Type B pancreatic cell (in vitro differentiated cells): ENCODE data around the gene ANKRD11. TPM values are rescaled to one million over a fixed set of nuclear protein-coding genes. Genes with fewer than 3 reads are reported as not detected.
"Not testable (repeated sequence)": the region's sequence is repeated elsewhere in the genome, so short reads cannot be mapped to it uniquely, and the experiment has no call there.

Experiments
- DNase-seq: peaks from one replicate; pipeline ENCODE4 v3.0.0; 2021; ENCODE audit warnings: mixed read lengths; ENCODE audit not compliant: unreplicated experiment; ENCODE audit errors: extremely low spot score
- H3K27ac Mint-ChIP-seq: 2 replicates; pipeline ENCODE4 v1.8.0; 2021; ENCODE audit warnings: mild to moderate bottlenecking, mixed read lengths
- H3K27me3 Mint-ChIP-seq: 2 replicates; pipeline ENCODE4 v1.8.0; 2021; ENCODE audit warnings: mixed read lengths
- H3K36me3 Mint-ChIP-seq: 2 replicates; pipeline ENCODE4 v1.8.0; 2021; ENCODE audit warnings: mixed read lengths
- H3K4me1 Mint-ChIP-seq: one replicate; pipeline ENCODE4 v1.8.0; 2021; ENCODE audit warnings: mixed read lengths; ENCODE audit not compliant: unreplicated experiment
- H3K4me3 Mint-ChIP-seq: 2 replicates; pipeline ENCODE4 v1.8.0; 2021; ENCODE audit warnings: mild to moderate bottlenecking, mixed read lengths
- H3K9me3 Mint-ChIP-seq: 2 replicates; pipeline ENCODE4 v1.8.0; 2021; ENCODE audit warnings: mixed read lengths
- total RNA-seq: library from RNA; stranded (reverse); gene quantifications from 2 replicates; pipeline ENCODE4 v1.2.1, GENCODE V29; 2021; ENCODE audit warnings: low replicate concordance
- TF ChIP-seq, protein P1 (sequence below): fragments of 200-600 bp; sonication (generic); conservative IDR thresholded peaks from 2 replicates; pipeline ENCODE4 v1.5.0; 2021; ENCODE audit warnings: antibody characterized with exemption, mild to moderate bottlenecking

ANKRD11 gene
- total RNA-seq, 1 donor from 2014 or later = 153 TPM

DNA sequence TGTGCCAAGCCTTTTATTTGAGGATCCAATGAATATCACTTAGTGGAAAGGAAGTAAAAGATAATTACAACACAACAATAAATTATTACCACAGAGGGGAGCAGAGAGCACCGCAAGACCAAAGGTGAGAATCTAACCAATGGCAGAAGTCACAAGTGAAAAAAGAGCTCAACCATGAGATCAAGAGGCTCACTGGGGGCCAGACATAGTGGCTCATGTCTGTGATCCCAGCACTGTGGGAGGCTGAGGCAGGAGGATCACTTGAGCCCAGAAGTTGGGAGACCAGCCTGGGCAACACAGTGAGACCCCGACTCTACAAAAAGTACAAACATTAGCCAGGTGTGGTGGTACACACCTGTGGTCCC is 17.7 kb downstream of the ANKRD11 start:
- H3K4me1 Mint-ChIP-seq = peaks cover 41% of the 10 kb centered on the region
- TF ChIP-seq, protein P1, sequence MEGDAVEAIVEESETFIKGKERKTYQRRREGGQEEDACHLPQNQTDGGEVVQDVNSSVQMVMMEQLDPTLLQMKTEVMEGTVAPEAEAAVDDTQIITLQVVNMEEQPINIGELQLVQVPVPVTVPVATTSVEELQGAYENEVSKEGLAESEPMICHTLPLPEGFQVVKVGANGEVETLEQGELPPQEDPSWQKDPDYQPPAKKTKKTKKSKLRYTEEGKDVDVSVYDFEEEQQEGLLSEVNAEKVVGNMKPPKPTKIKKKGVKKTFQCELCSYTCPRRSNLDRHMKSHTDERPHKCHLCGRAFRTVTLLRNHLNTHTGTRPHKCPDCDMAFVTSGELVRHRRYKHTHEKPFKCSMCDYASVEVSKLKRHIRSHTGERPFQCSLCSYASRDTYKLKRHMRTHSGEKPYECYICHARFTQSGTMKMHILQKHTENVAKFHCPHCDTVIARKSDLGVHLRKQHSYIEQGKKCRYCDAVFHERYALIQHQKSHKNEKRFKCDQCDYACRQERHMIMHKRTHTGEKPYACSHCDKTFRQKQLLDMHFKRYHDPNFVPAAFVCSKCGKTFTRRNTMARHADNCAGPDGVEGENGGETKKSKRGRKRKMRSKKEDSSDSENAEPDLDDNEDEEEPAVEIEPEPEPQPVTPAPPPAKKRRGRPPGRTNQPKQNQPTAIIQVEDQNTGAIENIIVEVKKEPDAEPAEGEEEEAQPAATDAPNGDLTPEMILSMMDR = no peak
- no peak for DNase-seq
- no peaks in the 10 kb centered on the region for H3K27me3 Mint-ChIP-seq
- H3K27ac Mint-ChIP-seq = peak overlapping the region; percentile 83
- peaks cover 7% of the 10 kb centered on the region for H3K36me3 Mint-ChIP-seq
- H3K9me3 Mint-ChIP-seq = no peaks in the 10 kb centered on the region
- H3K4me3 Mint-ChIP-seq = peak overlapping the region; percentile 17

DNA sequence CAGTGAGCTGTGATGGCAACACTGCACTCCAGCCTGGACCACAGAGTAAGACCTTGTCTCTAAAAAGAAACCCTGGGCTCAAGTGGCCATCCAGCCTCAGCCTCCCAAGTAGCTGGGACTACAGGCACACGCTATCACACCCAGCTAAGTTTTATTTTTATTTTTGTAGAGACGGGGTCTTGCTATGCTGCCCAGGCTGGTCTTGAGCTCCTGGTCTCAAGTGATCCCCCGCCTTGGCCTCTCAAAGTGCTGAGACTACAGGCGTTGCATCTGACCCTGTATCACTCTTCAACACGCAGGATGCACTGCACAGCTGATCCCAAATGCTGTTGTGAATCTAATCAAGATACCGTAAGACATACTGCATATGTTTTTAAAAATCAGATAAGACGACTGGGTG is 23.0 kb downstream of the ANKRD11 start:
- Mint-ChIP-seq H3K27ac (peak overlapping the region; percentile 53), H3K27me3 (no peaks in the 10 kb centered on the region), H3K4me1 (peaks cover 23% of the 10 kb centered on the region), H3K9me3 (no peaks in the 10 kb centered on the region), H3K36me3 (peaks cover 8% of the 10 kb centered on the region), H3K4me3 (no peak overlapping the region)
- TF ChIP-seq, protein P1 = no peak
- DNase-seq = no peak

- H3K27ac Mint-ChIP-seq = no peak overlapping the region
- peaks cover 8% of the 10 kb centered on the region for H3K36me3 Mint-ChIP-seq
- H3K9me3 Mint-ChIP-seq = no peaks in the 10 kb centered on the region
- no peaks in the 10 kb centered on the region for H3K27me3 Mint-ChIP-seq
- no peak for DNase-seq
- no peak overlapping the region for H3K4me3 Mint-ChIP-seq
- TF ChIP-seq, protein P1 = no peak
- H3K4me1 Mint-ChIP-seq = peaks cover 18% of the 10 kb centered on the region
These were observed 23.4 kb downstream of the ANKRD11 start for GRCh38 chr16:89466920-89467319.

- not testable (repeated sequence) for H3K27ac Mint-ChIP-seq, DNase-seq, H3K27me3 Mint-ChIP-seq, H3K9me3 Mint-ChIP-seq, H3K4me3 Mint-ChIP-seq
- Mint-ChIP-seq H3K4me1 (peaks cover 33% of the 10 kb centered on the region), H3K36me3 (peaks cover 23% of the 10 kb centered on the region)
These were observed 27.0 kb downstream of the ANKRD11 start for GRCh38 chr16:89463312-89463711.

- peaks cover 23% of the 10 kb centered on the region for H3K36me3 Mint-ChIP-seq
- peaks cover 33% of the 10 kb centered on the region for H3K4me1 Mint-ChIP-seq
- H3K27me3 Mint-ChIP-seq, H3K27ac Mint-ChIP-seq, H3K9me3 Mint-ChIP-seq, DNase-seq, H3K4me3 Mint-ChIP-seq: not testable (repeated sequence)
These were observed 27.7 kb downstream of the ANKRD11 start for GRCh38 chr16:89462639-89463038.

DNA sequence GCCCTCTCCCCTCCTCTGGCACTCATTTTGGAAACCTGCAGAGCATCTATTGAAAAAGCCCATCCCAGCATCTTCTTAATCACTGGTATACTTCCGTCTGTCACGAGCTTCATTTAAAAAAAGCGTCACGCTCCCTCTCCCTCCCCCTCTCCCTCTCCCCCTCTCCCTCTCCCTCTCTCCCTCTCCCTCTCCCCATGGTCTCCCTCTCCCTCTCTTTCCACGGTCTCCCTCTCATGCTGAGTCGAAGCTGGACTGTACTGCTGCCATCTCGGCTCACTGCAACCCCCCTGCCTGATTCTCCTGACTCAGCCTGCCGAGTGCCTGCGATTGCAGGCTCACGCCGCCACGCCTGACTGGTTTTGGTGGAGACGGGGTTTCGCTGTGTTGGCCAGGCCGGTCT is 28.5 kb downstream of the ANKRD11 start:
- not testable (repeated sequence) for H3K4me3 Mint-ChIP-seq, H3K9me3 Mint-ChIP-seq, H3K27ac Mint-ChIP-seq, DNase-seq, H3K27me3 Mint-ChIP-seq
- peaks cover 23% of the 10 kb centered on the region for H3K36me3 Mint-ChIP-seq
- peaks cover 33% of the 10 kb centered on the region for H3K4me1 Mint-ChIP-seq

DNA sequence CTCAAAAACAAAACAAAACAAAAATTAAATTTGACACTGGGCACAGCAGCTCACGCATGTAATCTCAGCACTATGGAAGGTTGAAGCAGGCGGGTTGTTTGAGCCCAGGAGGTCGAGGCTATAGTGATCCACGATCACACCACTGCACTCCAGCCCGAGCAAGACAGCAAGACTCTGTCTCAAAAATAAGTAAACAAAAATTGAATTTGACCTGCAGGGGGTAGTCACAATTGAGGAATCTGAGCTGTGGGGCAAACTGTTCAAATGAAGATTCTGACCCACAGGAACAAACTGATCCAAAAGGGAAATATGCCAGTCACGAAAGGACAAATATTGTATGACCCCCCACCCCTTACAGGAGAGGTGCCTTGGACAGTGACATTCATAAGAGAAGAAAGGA is 29.8 kb downstream of the ANKRD11 start:
- Mint-ChIP-seq H3K4me3 (no peak overlapping the region), H3K27ac (peak overlapping the region; percentile 51), H3K27me3 (no peaks in the 10 kb centered on the region), H3K9me3 (peaks cover 4% of the 10 kb centered on the region), H3K36me3 (peaks cover 22% of the 10 kb centered on the region), H3K4me1 (peaks cover 26% of the 10 kb centered on the region)
- TF ChIP-seq, protein P1 = no peak
- no peak for DNase-seq
